SK-N-MC (cell line): Measurements from ENCODE around the gene LIMK1.

Experiments used
- EZH2 ChIP-seq: fragments of 200-600 bp; sonication (generic); IDR thresholded peaks from one replicate; pipeline ENCODE4 v1.6.1; 2017; ENCODE audit warnings: antibody characterized with exemption
- POLR2AphosphoS5 ChIP-seq: IDR thresholded peaks from 2 replicates; pipeline ENCODE4 v1.6.1; 2012; ENCODE audit warnings: mild to moderate bottlenecking, low read depth, low read length, borderline replicate concordance

DNA sequence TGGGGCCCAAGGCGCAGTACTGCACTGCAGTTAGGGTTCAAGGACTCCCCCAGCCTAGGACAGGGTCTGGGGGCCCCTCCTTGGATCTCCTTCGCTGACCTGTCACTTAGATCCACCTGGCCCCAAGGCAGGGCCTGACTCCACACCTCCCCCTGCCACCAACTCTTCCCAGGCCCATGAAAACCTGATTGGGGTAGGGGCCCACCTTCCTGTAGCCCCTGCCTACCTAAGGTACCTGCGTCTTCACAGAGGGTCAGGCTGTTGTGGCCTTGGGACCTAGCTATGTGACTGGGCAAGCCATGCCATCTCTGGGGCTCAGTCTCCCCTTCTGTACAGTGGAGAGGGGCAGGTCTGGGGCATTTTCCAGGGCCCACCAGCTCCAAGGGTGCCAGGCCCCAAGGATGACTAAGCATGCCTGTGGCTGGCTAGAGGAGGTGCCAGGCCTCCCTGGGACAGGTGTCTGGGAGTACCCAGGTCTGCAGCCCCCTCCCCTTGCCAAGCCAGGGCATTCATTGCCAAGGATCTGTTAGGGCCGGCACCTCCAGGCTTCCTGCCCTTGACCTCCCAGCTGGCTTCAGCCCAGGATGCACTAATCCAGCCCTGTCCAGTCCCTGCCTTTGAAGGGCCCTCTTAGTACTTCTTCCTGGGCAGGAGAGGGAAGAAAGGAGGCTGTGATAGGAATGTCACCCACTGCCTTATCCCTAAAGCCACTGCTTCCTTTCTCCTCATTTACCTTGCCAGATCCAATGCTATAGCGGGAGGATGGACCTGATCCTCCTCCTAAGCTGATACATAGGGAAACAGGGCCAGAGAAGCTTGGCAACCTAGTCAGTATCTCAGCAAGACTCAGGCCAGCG lies 1.3 kb downstream of the LIMK1 start:
- TF ChIP-seq EZH2 (no peak), POLR2AphosphoS5 (no peak)
